ENCODE data around the gene RAD23B.
"Not testable (repeated sequence)": the region's sequence is repeated elsewhere in the genome, so short reads cannot be mapped to it uniquely, and the experiment has no call there.

Gene RAD23B

DNA sequence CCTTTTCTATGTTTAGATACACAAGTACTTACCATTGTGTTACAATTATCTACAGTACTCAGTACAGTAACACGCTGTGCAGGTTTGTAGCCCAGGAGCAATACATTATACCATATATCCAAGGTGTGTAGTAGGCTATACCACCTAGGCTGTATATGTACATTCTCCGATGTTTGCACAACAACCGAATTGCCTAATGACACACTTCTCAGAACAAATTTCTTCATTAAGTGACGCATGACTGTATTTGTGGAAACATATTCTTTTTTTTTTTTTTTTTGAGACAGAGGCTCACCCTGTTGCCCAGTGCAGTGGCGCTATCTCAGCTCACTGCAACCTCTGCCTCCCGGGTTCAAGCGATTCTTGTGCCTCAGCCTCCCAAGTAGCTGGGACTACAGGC is 4.0 kb upstream of the RAD23B start:
- Mint-ChIP-seq H3K27me3 (peaks cover 6% of the 10 kb centered on the region), H3K4me1 (peaks cover 19% of the 10 kb centered on the region), H3K36me3 (no peaks in the 10 kb centered on the region), H3K27ac (no peak overlapping the region), H3K9me3 (no peaks in the 10 kb centered on the region), H3K4me3 (no peak overlapping the region)

DNA sequence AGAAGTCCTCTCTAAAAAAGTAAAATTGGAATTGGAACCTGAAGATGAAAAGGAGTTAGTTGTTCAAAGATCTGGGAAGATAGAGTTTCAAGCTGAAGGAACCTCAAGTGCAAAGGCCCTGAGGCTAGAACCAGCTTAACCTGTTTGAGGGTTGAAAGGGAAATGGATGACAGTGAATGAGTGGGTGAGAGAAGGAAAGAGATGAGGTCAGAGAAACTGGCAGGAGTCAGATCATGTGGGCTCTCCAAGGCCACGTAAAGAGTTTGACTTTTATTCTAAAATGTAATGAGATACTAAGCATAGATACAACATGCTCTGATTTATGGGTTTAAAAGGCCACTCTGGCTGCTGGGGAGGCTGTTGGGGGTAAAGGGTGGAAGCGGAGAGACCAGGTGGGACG is 2.5 kb upstream of the RAD23B start:
- Mint-ChIP-seq H3K9me3 (no peaks in the 10 kb centered on the region), H3K4me3 (peak overlapping the region; percentile 3), H3K36me3 (no peaks in the 10 kb centered on the region), H3K27me3 (peaks cover 2% of the 10 kb centered on the region), H3K27ac (no peak overlapping the region), H3K4me1 (peaks cover 29% of the 10 kb centered on the region)

DNA sequence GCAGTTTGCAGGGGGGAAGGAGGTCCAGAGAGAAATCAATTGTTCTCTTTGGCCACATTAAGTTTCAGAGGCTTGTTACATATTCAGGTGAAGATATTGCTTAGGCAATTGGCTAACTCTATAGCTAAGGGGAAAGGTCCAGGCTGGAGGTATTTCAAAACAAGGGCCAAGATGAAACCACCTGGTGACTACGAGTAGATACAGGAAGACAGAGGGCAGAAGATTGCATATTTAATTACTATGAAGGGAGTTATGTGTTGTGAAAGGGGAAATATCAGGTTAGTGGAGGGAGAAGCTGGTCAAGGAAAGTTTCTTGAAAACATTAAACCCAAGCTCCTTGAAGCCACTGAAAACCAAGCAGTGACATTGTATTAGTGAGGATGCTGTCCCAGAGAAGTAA is 1.9 kb upstream of the RAD23B start:
- Mint-ChIP-seq H3K9me3 (no peaks in the 10 kb centered on the region), H3K4me3 (peak overlapping the region; percentile 51), H3K27me3 (peaks cover under 1% of the 10 kb centered on the region), H3K27ac (no peak overlapping the region), H3K36me3 (no peaks in the 10 kb centered on the region), H3K4me1 (peaks cover 35% of the 10 kb centered on the region)

DNA sequence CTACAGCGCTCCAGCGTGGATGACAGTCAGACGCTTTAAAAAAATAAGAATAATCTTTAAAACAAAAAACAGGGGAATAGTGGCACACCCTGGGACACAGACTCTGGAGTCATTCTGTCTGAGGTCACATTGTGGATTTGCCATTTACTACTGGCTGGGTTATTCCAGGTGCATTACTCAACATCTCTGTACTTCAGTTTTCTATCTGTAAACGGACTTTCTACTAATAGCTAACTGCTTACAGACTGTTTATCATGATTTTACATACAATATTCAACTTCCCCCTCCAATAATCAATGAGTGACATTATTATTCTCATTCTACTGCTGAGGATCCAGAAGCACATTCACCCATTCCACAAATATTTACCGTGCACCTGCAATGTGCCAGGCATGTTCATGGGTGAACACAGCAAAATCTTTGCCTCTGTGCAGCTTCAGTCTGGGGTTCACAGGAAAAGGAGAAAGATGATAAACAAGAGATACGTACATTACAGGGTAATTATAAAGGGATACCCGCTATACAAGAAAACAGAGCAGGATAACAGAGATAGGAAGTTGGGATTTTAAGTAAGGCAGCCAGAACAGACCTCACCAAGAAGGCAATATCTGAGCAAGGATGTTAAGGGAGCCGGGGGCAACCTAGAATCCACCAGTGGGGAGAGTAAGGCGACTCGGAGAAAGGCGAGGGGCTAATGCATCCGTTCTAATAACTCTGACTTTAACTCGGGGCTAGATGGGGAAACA is 984 bp upstream of the RAD23B start:
- H3K27ac Mint-ChIP-seq = peak overlapping the region; percentile 79
- no peaks in the 10 kb centered on the region for H3K36me3 Mint-ChIP-seq
- H3K27me3 Mint-ChIP-seq = no peaks in the 10 kb centered on the region
- H3K9me3 Mint-ChIP-seq = no peaks in the 10 kb centered on the region
- H3K4me1 Mint-ChIP-seq = peaks cover 45% of the 10 kb centered on the region
- peak overlapping the region; percentile 99 for H3K4me3 Mint-ChIP-seq

DNA sequence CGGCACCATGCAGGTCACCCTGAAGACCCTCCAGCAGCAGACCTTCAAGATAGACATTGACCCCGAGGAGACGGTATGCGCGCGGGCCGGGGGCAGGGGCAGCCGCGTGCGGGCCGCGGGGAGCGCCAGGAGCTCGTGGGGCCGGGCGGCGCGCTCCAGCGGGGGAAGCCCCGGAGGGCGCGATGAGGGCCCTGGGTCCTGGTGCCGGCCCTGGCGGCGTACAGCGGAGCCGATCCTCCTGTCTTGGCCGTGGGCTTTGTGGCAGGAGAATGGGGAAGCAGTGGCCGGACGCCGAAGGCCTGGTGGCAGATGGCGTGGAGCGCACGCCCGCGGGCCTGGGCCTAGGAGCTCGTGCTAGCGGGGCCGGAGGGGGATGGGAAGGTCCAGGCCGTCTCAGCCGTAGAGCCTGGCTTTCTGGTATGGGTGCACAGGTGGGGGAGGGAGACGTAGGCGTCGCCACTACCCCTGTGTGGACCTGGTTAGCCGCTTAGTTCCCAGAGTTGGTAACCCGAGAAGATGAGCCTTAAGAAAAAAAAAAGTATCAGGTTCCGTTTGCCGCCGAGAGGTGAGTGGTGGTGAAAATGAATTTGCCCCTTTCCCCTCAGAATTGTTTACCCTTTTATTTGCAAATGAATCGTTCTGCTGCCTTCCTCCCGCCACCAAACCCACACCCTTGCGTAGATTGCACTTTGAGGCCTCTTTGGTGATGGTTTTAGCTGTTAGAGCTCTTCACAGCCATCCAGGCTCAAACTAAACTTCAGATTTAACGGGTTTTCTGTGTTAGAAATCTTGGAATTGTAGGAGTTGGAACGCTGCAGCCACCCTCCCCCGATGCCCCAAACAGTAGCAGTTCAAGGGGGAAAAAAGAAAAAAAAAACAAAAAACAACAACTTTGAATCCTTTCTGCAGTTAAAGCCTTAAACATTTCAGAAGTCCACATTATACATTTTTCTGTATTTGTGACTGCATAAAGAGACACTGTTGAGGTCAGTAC is 841 bp downstream of the RAD23B start:
- H3K4me1 Mint-ChIP-seq = peaks cover 57% of the 10 kb centered on the region
- peak overlapping the region; percentile 99 for H3K4me3 Mint-ChIP-seq
- H3K27ac Mint-ChIP-seq = peak overlapping the region; percentile 99
- no peaks in the 10 kb centered on the region for H3K36me3 Mint-ChIP-seq
- no peaks in the 10 kb centered on the region for H3K9me3 Mint-ChIP-seq
- no peaks in the 10 kb centered on the region for H3K27me3 Mint-ChIP-seq

DNA sequence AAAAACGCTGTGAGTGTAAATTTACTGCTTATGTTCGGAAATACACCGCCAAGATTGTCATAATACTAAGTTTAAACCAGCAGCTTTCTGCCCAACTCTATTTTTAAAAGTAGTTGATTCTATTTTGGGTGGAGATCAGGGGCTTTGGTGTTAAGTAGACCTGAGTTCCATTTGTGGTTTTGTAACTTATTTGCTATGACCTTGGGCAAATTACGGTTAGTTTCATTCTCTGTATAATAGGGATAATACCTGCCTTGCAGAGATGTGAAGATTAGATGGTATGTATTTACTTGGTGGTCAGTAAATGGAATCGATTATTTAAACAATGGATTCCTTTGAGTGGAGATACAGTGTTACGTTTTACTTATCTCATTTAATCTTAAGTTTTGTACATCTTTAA is 1.6 kb downstream of the RAD23B start:
- peak overlapping the region; percentile 99 for H3K27ac Mint-ChIP-seq
- H3K36me3 Mint-ChIP-seq = no peaks in the 10 kb centered on the region
- H3K27me3 Mint-ChIP-seq = no peaks in the 10 kb centered on the region
- peak overlapping the region; percentile 99 for H3K4me3 Mint-ChIP-seq
- H3K9me3 Mint-ChIP-seq = no peaks in the 10 kb centered on the region
- H3K4me1 Mint-ChIP-seq = peaks cover 64% of the 10 kb centered on the region

DNA sequence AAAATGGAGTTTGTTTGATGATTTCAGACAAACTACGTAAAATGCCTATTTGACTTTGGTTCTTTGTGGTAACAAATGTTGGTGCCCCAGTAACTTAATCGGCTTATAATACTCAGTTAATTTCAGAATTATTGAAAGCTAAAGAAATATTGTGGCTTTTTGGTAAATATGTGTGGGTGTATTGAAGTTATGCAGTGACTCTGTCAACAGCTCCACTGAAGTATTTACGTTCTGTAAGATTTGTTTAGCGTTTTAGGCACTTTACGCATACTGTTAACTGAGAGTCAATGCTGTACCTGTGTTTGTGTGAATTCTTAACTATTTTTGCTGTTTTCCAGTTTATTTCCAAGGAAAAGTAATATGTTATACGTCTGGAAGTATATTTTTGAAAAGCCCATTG is 2.2 kb downstream of the RAD23B start:
- Mint-ChIP-seq H3K4me3 (peak overlapping the region; percentile 99), H3K27ac (peak overlapping the region; percentile 68), H3K36me3 (no peaks in the 10 kb centered on the region), H3K9me3 (no peaks in the 10 kb centered on the region), H3K4me1 (peaks cover 71% of the 10 kb centered on the region), H3K27me3 (no peaks in the 10 kb centered on the region)

DNA sequence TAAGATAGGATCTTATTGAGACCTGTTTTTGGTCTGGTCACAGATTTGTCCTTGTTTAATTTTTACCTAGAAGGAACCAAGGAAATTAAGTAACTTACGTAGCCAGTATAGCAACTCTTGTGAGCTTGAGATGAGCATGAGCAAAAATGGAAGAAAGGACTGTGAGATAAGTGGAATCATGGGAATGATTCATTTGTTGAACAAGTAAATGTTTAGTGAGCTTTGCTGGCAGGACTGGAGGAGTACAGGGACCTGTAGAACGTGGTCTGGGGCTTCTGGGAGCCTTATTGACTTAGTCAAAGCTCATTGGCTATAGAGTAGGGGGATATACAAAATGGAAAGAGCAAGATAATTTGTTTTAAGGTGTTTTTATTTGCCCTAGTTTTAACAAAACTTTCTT is 3.0 kb downstream of the RAD23B start:
- Mint-ChIP-seq H3K4me1 (peaks cover 71% of the 10 kb centered on the region), H3K4me3 (peak overlapping the region; percentile 99), H3K27me3 (no peaks in the 10 kb centered on the region), H3K27ac (peak overlapping the region; percentile 80), H3K36me3 (no peaks in the 10 kb centered on the region), H3K9me3 (no peaks in the 10 kb centered on the region)

DNA sequence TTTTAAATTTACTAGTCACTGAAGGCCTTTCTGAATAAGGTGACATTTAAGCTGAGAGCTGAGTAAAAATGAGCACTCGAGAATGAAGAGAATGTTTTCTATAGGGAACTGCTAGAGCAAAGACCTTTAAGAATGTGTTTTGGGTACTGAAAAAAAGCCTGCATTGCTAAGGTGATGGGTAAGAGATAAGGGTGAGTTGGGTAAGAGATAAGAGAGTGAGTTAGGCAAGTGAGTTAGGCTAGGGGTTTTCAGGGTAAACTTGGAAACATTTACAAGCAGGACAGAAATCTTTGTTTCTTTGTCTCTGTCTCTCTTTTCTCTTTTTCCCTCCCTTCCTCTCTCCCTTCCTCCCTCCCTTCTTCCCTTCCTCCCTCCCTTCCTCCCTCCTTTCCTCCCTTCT is 5.6 kb downstream of the RAD23B start:
- Mint-ChIP-seq H3K4me3 (peak overlapping the region; percentile 43), H3K4me1 (peaks cover 80% of the 10 kb centered on the region), H3K27ac (peak overlapping the region; percentile 61), H3K27me3 (no peaks in the 10 kb centered on the region), H3K9me3 (no peaks in the 10 kb centered on the region), H3K36me3 (peaks cover 2% of the 10 kb centered on the region)

DNA sequence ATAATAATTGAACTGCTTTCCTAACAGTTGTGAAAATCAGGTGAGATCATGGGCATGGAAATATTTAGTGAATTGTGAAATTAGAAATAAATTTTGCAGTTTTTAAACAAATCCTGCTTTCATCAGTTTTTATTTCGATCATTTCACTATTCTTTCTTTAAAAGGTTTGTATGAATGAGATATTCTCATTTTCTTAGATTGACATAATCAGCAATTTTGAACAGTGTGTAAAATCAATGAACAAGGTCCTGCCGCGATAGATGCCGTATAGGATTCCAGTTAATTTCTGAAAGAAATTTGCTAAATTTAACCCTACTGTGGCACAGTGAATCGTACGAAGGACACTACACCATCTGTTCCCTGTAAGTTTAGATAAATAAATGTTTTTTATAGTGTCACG is 7.5 kb downstream of the RAD23B start:
- H3K4me3 Mint-ChIP-seq = no peak overlapping the region
- H3K27ac Mint-ChIP-seq = no peak overlapping the region
- H3K9me3 Mint-ChIP-seq = no peaks in the 10 kb centered on the region
- no peaks in the 10 kb centered on the region for H3K27me3 Mint-ChIP-seq
- peaks cover 2% of the 10 kb centered on the region for H3K36me3 Mint-ChIP-seq
- peaks cover 88% of the 10 kb centered on the region for H3K4me1 Mint-ChIP-seq

DNA sequence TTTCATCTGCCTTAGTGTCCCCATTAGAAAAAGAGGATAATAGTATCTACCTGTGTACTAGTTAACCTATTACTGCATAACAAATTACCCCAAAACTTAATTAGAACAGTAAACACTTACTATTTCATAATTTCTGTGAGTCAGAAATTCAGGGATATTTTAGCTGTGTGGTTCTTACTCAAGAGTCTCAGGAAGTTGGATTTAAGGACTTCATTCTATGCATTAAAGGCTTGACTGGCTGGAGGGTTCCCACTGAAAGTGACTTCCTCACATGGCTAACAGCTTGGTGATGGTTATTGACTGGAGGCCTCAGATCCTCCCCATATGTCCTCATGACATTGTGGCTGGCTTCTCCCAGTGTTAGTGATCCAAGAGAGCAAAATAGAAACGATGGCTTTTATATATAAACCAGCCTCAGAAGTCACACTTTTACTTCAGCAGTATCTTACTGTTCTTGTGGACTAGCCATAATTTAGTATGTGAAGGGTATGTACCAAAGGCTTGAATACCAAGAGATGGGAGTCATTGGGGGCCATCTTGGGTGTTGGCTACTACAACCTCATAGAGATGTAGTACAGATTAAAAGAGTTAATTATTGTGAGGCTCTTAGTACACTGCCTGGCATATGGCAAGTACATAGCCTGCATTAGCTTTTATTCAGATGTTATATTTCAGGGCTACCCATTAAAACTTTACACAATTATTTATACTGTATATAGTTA is 9.9 kb downstream of the RAD23B start:
- Mint-ChIP-seq H3K27ac (no peak overlapping the region), H3K27me3 (no peaks in the 10 kb centered on the region), H3K4me3 (no peak overlapping the region), H3K9me3 (no peaks in the 10 kb centered on the region), H3K4me1 (peaks cover 89% of the 10 kb centered on the region), H3K36me3 (peaks cover 4% of the 10 kb centered on the region)

DNA sequence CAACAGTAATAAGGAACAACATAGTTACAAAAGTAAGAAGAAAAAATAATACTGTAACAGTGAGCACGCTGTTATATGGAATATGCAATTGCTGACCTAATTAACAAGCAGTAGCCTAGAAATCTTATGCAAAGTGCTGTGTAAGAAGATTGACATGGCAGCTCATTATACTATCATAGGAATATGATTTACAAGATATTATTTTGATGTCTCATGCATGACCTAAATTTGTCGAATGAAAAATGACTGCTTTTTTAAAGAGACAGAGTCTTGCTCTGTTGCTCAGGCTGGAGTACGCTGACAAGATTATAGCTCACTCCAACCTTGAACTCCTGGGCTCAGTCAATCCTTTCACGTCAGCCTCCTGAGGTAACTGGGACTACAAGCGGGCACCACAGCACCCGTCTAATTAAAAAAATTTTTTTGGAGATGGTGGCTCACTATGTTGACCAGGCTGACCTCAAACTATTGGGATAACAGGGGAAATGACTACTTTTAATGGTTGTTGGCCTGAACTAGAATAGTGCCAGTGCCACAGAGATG is 10.5 kb downstream of the RAD23B start:
- H3K4me1 Mint-ChIP-seq = peaks cover 85% of the 10 kb centered on the region
- peak overlapping the region; percentile 20 for H3K27ac Mint-ChIP-seq
- no peak overlapping the region for H3K4me3 Mint-ChIP-seq
- no peaks in the 10 kb centered on the region for H3K27me3 Mint-ChIP-seq
- H3K9me3 Mint-ChIP-seq = no peaks in the 10 kb centered on the region
- H3K36me3 Mint-ChIP-seq = peaks cover 4% of the 10 kb centered on the region

DNA sequence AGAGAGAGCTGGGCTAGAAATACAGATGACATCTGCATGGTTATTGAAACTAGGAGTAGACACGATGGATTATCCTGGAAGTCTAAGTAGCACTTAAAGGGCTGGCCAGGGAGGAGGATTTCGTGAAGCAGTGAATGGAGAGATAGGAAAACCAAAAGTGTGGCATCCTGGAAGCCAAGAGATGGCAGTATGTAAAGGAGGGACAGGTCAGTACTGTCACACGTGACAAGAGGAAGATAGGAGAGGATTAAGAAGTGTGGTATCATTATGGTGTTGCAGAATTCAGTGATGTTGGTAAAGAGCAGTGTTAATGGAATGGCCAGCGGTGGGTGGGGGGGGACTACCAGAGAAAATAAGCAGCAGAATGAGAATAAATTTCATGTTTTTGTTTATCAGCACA is 11.7 kb downstream of the RAD23B start:
- Mint-ChIP-seq H3K9me3 (no peaks in the 10 kb centered on the region), H3K27me3 (no peaks in the 10 kb centered on the region), H3K27ac (peak overlapping the region; percentile 44), H3K36me3 (peaks cover 4% of the 10 kb centered on the region), H3K4me1 (peaks cover 84% of the 10 kb centered on the region), H3K4me3 (peak overlapping the region; percentile 0)

DNA sequence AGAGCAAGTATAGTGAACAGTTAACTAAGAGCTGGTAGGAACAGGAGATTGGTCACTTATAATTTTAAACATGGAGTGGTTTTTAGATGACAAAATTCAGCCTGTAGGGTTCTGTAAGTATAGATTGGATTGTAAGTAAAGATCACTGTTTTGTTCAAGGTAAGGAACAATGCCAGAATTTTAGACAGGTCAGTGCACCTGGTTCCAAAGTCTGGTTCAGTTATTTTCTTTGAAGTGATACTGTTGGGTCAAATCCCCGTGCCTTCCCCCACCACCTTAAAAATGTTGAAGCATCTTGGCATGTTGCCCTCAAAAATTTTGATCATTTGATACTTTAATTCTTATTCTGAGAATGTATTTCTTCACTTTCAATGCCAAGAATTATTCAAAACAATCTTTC is 12.9 kb downstream of the RAD23B start:
- Mint-ChIP-seq H3K4me1 (peaks cover 78% of the 10 kb centered on the region), H3K27me3 (no peaks in the 10 kb centered on the region), H3K4me3 (no peak overlapping the region), H3K9me3 (no peaks in the 10 kb centered on the region), H3K36me3 (peaks cover 4% of the 10 kb centered on the region), H3K27ac (peak overlapping the region; percentile 38)

DNA sequence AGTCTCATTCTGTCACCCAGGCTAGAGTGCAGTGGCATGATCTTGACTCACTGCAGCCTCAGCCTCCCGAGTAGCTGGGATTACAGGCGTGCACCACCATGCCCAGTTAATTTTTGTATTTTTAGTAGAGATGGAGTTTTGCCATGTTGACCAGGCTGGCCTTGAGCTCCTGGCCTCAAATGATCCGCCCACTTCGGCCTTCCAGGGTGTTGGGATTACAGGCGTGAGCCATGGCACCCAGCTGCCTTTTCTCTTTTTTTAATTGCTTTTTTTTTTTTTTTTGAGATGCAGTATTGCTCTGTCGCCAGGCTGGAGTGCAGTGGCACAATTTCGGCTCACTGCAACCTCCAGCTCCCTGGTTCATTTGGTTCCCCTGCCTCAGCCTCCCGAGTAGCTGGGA is 13.5 kb downstream of the RAD23B start:
- H3K9me3 Mint-ChIP-seq, H3K27me3 Mint-ChIP-seq, H3K4me3 Mint-ChIP-seq, H3K27ac Mint-ChIP-seq, H3K36me3 Mint-ChIP-seq: not testable (repeated sequence)
- peaks cover 79% of the 10 kb centered on the region for H3K4me1 Mint-ChIP-seq
